GM12874 (cell line): ENCODE measurements around the gene GNG2.

Experiments
- TF ChIP-seq, protein P1 (sequence below): IDR thresholded peaks from 2 replicates; pipeline ENCODE4 v1.5.1; 2011; ENCODE audit warnings: low read depth, mild to moderate bottlenecking, control low read depth, low read length, moderate library complexity; ENCODE audit not compliant: insufficient read depth

Gene GNG2

DNA sequence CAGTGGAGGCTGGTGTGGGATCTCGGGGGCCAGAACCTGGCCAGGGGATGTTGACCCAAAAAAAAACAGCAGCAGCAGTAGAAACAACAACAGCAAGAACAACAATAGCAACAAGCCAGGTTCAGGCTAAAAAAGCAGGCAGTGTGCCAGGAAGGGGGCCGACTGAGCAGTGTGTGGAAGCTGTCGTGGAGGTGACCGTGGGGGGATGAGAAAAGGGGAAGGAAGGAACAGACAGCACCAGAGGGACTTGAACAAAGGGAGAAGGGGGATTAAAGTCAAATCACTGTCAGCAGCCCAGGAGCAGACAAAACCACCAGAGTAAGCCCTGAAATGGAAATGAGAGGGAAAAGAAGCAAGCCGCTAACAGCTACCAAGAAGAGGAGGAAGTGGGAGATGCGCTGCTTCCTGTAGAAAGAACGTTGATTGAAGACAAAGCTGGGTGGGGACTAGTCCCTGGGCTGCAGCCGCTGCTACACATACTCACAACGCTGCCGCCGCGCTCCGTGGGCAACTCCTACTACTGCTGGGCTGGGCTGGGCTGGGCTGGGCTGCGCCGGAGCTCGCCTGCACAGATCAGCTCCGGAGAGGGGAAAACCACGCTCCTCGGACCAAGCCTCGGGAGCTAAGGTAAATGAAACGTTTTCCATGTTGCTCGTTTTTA, at the start of gene GNG2:
TSS of gene GNG2 (plus strand) at position 449 of the 661 bp plus-strand sequence. CDS start 90,067 bp downstream, outside the sequence.
- TF ChIP-seq, protein P1, sequence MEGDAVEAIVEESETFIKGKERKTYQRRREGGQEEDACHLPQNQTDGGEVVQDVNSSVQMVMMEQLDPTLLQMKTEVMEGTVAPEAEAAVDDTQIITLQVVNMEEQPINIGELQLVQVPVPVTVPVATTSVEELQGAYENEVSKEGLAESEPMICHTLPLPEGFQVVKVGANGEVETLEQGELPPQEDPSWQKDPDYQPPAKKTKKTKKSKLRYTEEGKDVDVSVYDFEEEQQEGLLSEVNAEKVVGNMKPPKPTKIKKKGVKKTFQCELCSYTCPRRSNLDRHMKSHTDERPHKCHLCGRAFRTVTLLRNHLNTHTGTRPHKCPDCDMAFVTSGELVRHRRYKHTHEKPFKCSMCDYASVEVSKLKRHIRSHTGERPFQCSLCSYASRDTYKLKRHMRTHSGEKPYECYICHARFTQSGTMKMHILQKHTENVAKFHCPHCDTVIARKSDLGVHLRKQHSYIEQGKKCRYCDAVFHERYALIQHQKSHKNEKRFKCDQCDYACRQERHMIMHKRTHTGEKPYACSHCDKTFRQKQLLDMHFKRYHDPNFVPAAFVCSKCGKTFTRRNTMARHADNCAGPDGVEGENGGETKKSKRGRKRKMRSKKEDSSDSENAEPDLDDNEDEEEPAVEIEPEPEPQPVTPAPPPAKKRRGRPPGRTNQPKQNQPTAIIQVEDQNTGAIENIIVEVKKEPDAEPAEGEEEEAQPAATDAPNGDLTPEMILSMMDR: no peak

DNA sequence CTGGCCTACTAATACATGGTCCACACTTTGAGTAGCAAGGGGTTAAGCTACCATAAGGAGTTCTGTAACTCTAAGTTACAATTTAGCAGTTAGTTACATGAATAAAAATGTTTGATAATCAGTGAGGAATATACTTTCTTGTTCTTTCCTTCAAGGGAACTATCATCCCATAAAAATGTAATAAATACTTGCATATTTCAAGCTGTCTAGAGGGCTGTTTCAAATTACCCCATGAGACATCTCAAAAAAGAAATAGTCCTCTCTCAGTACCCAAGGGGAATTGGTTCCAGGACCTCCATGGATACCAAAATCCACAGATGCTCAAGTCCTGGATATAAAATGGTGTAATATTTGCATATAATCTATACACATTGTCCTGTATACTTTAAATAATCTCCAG, 48.7 kb upstream of the GNG2 start:
- TF ChIP-seq, protein P1: no peak

DNA sequence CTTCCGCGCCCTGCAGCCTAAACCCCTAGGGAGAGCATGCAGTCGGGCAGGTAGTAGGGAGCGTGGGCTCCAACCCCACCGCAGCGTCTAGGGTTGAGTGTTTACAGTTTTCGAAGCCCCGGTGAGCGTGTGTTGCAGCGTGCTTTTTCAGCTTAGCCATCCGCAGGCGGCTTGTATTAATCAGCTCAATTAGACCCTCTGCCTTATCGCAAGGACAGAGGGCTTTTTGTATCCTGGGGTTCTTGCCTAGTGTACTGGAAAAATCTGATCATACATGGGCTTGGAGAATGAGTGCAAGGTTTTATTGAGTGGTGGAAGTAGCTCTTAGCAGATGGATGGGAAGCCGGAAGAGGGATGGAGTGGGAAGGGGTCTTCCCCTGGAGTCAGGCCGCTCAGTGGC, 44.4 kb upstream of the GNG2 start:
- TF ChIP-seq, protein P1: no peak

DNA sequence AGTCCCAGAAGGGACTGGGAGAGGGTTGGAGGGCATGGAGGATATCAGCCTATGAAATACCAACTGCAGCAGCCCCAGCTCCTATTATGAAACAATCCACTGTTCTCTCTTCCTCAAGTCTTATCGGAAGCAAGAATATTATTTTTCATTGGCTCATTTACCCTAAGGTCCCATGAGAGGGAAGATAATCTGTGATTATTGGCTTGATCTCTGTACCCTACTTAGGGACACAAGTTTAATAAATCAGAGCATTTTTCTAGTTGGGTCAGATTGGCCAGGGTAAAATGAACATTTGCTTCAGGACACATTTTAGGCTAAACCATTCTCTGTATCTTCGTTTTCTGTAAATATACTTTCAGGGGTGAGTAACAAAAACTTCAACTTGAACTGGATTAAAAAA, 43.1 kb upstream of the GNG2 start:
- TF ChIP-seq, protein P1: no peak

DNA sequence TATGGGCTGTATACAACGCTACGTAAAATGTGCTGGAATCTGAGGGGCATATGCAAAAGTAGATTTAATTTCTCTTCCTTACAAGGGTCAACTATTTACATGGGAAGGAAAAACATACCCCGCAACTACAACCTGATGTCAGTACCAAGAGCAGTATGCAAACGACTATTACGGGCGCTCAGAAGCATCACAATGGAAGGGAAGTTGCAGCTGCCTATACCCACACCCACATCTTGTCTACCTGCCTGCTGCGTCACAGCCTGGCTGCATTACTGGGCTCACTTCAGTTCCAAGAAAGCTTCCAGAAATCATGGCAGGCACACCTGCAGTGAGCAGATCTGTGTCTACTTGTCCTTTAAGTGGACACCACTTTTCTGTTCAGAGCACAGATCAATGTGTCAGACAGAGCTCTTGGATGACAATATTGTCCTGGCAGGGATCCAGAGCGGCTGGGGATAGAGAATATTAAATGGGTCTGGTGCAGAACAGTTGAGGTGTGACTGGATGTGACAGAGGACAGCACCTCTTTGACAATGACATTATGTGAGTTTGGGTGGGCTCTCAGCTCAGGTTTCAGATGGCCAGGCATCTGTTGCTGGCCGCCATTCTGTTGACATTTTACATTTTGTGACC, 41.5 kb upstream of the GNG2 start:
- TF ChIP-seq, protein P1: no peak

DNA sequence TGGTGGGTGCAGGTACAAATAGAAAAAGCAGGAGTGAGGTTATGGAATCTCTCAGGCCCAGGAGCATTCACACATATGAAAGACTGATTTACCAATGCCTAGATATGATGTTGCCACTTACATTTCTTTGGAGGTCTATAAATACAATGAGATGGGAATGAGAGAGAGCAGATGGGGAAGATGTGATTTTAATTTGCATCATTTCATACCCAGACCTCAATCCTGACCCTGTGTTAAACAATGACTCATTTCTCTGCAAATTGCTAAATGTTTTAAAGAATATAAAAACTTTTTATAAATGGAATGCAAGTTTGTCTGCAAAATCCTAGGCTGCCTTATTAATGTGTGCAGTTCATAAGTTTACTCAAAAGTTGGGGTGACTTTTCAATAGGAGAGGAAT, 38.6 kb upstream of the GNG2 start:
- TF ChIP-seq, protein P1: no peak

DNA sequence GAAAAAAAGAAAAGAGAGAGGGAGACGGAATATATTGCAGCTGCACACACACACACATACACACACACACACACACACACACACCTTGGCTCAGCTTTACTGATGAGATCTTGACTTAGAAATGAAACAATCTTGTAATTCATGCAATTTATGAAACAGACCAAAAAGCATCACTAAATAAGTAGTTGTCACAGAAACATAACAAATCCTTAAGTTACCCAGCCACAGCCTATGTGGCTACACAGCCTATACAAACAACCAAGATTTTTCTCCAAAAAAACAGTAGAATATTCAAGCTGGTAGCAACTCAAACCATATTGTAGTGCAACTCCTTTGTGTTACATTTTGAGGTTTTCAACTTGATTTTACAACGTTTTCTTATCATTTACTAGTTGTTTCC, 37.9 kb upstream of the GNG2 start:
- TF ChIP-seq, protein P1: no peak
